Activated gamma-delta T cell (primary cell): ENCODE data around the gene P2RX7.
"Not testable (repeated sequence)": the region's sequence is repeated elsewhere in the genome, so short reads cannot be mapped to it uniquely, and the experiment has no call there.

Experiments
- DNase-seq: peaks from one replicate; lab custom pipeline; 2025; lab: John Stamatoyannopoulos, UW

Gene P2RX7

DNA sequence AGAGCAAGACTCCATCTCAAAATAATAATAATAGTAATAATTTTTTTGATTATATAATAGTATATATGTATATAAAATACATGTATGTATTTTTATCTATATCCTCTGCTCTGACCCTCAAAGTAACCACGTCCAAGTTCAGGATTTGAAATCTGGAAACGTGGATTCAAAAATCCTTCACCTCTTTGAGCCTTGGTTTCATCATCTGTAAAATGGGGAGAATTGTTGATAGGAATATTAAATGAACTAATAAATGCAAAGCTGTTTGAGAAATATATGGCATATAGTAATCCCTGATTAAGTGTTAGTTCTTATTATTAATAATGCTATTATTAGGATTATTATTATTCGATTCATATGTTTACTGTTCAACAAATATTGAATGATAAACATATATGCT, 2.6 kb downstream of the P2RX7 start:
- no peak for DNase-seq

DNA sequence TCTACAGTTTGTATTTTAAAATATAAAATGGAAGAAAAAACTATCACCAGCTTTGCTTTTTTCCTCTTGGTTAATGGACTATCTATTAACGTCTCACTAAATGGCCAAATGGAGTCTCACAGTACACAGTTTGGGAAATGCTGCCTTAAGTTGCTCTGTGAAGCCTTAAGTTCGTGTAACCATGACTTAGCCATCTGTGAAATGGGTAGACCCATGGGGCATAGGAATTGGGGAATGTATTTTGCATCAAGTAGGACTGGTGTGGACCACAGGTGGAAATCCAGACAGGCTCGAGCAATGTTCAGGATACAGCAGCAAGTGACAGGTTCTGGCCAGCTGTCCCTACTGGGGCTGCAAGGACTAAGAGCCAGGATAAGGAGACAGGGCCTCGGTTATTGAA, 4.8 kb downstream of the P2RX7 start:
- DNase-seq, result no peak

DNA sequence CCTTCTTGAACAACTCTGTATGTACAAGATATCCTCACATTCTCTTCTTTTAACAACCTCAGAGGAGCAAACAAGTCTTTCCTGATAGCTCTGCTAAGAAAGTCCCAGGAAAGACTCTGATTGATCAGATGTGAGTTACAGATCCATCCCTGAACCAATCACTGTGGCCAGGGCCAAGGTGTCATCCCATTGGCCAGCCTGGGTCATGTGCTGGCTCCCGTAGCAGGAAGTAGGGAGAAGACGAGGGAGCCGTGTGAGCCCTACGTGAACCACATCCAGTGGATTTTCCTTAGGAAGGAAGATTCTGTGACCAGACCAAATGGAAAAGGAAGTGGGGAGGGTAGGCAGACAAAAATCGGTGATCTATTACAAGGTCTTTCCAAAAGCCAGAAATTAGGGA, 5.6 kb downstream of the P2RX7 start:
- no peak for DNase-seq

DNA sequence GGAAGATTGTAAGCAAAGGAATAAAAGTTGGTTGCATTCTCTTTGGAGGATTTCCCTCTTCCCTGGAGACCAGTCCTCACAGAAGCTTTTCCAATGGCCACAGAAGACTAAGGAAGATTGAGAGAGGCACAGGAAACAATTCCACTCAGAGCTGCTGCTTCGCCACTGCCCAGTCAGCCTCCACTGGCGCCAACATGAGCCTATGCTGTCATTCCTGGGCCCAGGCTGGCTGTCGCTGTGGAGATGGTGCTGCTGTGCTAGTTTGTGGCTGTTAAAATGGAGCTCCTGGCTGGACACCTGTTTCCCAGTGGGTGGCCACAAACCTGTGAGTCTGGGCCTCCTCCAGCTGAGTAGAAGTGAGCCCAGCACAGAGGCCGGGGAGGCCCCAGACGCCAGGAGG, 6.6 kb downstream of the P2RX7 start:
- DNase-seq, result no peak

DNA sequence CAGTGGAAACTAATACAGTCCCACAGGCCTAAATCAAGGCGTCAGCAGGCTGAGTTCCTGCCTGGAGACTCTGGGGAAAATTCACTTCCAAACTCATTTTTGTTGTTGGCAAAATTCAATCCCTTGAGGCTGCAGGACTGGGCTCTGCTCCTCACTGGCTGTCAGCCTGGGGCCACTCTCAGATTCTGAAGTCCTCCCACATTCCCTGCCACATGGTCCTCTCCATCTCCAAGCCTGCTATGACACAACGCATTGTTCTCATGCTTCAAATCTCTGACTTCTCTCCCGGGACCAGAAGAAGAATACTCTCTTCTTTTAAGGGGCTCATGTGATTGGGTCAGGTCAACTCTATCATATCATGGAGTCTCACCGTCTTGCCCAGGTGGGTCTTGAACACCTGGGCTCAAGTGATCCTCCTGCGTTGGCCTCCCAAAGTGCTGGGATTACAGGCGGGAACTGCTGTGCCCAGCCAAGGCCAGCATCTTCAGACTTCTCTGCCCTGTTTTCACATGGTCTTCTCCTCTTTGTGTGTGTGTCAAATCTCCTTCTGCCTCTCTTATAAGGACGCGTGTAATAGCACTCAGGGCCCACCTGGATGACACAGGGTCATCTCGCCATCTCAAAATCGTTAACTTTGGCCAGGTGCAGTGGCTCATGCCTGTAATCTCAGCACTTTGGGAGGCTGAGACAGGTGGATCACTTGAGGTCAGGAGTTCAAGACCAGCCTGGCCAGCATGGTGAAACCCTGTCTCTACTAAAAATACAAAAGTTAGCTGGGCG, 9.7 kb downstream of the P2RX7 start:
- no peak for DNase-seq

DNA sequence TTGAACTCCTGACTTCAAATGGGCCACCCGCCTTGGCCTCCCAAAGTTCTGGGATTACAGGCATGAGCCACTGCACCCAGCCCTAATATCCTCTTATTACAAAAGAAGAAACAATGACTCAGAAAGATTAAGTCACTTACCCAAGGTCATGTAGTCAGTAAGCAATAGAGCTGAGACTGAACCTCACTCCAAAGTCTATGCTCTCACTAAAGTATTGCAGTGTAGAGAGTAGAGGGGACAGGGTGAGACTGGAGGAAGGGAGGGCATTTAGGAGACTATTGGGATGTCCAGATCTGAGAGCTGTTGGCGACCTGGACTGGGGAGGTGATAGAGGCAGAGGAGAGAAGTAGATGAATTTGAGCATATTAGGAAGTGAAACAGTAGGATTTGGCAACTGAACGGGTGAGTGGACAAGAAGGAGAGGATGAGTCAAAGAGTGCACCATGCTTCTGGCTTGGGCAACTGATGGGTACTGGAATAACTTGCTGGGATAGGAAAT, 11.8 kb downstream of the P2RX7 start:
- no peak for DNase-seq

DNA sequence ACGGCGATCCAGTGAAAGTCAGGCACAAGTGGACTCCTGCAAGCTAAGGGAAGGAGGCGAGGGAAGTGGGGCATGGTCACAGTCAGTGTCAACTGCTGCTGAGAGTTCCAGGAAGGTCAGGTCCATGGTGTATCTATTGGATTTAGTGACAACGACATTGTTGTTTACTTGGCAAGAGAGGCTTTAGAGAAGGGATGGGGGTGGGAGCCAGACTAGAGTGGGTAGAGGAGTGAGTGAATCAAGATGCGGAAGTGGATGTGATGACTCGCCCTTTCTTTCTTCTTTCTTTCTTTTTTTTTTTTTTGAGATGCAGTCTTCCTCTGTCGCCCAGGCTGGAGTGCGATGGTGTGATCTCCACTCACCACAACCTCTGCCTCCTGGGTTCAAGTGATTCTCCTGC, 12.5 kb downstream of the P2RX7 start:
- no peak for DNase-seq

DNA sequence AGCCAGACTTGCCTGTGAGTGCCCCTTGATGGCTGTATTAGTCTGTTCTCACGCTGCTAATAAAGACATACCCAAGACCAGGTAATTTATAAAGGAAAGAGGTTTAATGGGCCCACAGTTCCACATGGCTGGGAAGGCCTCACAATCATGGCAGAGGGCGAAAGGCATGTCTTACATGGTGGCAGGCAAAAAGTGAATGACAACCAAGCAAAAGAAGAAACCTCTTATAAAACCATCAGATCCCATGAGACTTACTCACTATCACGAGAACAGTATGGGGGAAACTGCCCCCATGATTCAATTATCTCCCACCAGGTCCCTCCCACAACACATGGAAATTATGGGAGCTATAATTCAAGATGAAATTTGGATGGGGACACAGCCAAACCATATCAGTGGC, 16.6 kb downstream of the P2RX7 start:
- not testable (repeated sequence) for DNase-seq

DNA sequence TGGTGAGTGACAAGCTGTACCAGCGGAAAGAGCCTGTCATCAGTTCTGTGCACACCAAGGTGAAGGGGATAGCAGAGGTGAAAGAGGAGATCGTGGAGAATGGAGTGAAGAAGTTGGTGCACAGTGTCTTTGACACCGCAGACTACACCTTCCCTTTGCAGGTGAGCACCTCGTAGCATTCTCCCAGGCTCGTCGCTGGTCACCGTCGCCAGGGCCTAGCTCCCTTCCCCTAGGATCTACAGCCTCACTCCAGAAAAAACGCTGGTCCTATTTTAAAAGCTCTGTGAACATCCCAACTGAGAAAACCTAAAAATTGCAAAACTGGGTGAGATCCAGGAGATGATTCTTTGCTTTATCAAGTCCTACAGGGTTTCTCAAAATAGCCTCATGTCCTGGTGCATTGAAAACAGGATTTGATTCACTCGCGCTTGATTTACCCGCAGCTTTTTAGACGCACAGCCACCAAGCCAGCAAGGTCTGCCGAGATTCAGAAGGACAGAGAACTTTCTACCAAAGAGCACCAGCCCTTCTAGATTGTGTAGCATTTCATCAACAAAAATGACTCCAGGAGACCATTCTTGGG, 22.2 kb downstream of the P2RX7 start:
- DNase-seq, result no peak

DNA sequence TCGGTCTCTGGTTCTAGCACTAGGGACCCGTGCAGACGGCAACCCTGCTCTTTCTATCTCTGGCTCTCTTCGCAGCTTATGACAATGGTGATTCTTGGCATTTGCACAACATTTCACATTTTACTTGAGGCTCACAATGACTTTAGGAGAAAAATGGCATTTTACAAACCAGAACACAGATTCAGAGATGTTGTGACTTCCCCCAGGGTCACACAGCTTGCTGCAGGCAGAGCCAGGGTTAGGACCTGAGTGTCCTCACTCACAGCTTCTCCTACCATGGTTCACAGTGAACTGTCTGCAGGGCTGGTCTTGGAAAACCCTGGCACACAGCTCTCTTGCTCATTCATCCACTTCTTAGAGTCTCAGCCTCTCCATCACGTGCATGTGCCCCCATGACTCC, 23.7 kb downstream of the P2RX7 start:
- no peak for DNase-seq

DNA sequence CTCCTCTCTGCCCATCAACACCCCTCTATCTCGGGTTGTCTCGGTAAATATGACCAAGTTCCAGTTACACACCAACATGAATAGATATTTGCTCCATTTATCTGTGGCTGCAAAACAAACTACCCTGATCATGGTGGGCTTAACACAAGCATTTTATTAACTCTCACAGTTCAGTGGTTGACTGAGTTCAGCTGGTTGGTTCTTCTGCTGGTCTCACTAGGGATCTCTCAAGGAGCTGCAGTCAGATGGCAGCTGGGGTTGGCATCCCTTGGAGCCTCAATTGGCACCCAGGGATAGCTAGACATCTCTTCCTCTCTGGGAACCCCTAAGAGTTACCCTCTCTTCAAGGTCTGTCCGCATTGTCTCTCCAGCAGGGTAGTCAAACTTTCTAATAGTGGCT, 25.4 kb downstream of the P2RX7 start:
- no peak for DNase-seq

DNA sequence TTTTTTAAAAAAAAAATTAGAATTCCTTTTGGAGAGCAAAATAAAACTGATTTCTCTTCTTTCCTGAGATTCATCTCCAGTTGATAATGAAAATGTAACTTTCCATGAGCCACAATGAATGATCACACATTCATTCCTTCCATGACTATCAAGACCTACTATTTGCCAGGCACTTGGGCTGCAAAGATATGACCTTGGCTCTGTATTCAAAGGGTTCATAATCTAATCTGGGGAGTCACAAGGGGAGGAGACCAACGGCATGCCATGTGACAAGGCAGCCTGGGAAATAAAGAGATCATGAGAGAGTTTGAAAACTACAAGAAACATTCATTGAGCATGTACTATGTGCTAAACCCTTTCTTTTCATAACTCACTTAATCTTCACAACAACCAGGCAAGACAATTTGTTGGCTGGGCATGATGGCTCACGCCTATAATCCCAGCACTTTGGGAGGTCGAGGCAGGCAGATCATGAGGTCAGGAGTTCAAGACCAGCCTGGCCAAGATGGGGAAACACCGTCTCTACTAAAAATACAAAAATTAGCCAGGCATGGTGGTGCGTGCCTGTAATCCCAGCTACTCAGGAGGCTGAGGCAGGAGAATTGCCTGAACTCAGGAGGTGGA, 26.2 kb downstream of the P2RX7 start:
- not testable (repeated sequence) for DNase-seq

DNA sequence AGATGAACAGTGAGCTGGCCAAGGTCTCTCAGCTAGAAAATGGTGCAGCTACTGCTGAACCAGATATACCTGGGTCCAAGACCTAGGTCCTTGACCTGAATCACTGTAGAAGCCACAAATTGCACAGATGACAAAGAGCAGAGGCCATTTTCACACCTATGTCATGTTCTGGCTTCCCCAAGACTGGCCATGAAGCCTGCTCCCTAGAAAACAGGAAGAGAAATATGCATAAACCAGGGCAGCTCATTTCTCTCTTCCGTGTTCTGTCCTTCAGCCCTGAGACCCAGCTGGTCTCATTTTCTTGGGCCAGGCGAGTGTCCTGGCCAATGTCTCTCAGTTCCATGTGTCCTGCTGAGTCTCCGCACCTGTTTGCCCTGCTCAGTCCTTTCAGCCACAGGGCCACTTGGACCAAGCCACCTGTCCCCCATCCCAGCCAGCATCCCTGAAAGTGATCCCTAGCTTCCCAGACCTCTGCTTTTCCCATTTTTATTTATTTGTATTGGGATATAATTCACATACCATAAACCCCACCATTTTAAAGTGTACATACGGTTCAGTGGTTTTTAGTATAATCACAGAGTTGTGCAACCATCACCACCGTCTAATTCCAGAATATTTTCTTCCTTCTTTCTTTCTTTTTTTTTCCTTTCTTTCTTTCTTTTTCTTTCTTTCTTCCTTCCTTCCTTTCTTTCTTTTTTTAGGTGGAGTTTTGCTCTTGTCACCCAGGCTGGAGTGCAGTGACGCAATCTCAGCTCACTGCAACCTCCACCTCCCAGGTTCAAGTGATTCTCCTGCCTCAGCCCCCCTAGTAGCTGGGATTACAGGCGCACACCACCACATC, 27.0 kb downstream of the P2RX7 start:
- no peak for DNase-seq

DNA sequence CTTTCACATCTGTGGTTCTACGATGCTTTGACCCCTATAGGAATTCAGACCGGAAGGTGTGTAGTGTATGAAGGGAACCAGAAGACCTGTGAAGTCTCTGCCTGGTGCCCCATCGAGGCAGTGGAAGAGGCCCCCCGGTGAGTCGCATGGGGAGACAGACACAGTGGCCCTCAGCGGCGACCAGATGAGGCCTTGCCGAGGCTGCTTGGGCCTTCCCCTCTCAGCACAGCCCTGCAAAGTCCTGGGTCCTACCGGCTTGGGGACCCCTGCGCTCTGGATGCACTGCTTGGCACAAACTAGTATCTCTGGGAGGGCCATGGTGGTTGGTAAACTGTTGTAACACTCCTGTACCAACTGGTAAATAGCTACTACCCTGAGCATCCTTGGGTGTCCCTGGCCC, 29.7 kb downstream of the P2RX7 start:
- no peak for DNase-seq

DNA sequence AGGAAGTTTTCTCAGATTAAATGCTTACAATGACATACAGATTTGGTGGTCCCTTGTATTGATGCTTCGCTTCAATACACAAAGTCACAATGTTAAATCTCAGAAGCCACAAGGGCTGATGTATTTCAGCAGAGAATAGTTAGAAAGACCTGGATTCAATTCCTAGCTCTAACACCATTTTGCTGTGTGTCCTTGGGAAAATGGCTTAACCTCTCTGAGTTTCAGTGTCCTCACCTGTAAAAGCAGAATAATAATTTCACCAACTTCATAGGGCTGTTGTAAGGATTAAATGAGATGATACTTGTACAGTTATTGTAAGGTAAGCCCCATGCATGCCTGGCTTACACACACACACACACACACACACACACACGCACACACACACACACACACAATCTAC, 30.3 kb downstream of the P2RX7 start:
- DNase-seq, result no peak

DNA sequence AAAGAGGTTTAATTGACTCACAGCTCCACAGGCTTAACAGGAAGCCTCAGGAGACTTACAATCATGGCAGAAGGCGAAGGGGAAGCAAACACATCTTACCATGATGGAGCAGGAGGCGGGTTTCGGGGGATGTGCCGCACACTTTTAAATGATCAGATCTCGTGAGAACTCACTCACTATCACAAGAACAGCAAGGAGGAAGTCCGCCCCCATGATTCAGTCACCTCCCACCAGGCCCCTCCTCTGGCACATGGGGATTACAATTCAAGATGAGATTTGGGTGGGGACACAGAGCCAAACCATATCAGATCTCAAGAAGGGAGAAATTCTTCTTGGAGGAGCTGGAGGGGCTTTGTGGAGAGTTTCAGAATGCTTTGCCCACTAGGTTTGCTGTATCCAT, 32.2 kb downstream of the P2RX7 start:
- DNase-seq, result not testable (repeated sequence)

DNA sequence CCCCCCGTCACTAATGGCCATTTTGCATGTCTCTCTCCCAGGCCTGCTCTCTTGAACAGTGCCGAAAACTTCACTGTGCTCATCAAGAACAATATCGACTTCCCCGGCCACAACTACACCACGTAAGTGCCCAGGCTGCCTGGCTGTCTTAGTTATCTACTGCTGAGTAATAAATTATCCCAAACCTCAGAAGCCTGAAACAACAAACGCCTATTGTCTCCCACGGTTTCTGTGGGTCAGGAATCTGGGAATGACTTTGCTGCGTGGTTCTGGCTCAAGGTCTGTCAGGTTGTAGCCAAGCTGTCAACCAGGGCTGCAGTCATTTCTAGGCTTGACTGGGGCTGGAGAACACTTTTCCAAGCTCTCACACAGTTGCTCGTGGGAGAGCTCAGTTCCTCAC, 32.6 kb downstream of the P2RX7 start:
- no peak for DNase-seq

DNA sequence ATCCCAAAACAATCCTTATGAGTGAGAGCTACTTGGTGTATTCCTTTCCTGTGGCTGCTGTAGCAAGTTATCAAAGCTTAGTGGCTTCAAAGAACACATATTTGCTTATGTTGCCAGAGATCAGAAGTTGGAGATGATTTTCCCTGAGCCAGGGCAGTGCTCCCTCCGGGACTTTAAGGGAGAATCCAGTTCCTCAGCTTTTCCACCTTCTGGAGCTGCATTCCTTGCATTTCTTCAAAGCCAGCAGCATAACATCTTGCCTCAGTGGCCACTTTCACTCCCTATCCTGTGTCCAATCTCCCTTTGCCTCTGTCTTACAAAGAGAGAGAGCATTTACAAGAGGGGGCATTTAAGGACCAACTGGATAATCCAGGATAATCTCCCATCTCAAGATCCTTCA, 33.7 kb downstream of the P2RX7 start:
- DNase-seq, result no peak

DNA sequence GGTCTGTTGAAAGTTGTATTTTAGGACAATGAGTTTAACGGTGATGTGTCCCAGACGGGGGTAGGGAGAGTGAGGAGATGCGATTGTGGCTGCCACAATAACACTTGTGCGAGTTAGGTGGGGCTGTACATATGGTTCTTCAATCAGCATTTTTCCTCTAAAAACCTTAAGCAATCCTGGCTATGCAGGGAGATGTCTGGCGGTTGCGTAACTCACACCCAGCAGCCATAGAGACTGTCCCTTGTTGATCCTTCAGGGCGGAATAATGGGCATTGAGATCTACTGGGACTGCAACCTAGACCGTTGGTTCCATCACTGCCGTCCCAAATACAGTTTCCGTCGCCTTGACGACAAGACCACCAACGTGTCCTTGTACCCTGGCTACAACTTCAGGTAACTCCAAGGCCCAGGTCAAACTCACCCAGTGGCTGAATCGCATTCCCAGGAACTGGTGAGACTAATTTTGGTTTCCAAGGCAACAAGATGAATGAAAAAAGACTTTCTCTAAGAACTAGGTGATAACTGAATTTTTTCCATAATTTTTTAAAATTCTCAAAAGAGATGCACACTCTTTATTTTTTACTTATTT, 34.6 kb downstream of the P2RX7 start:
- no peak for DNase-seq

DNA sequence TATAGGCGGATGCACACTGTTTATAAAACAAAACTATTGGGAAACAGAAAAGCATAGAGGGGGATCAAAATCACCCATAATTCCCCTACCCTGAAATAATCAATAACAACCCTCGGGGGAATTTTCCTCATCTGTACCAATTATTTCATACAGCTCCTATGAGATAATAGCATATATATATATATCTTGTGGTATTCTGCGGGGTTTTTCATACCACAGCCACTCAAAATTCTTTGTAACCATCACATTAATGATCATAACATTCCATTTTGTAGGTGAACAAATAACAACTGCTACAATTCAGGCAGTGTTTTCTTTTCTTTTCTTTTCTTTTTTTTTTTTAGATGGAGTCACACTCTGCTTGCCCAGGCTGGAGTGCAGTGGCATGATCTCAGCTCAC, 35.3 kb downstream of the P2RX7 start:
- DNase-seq, result no peak

DNA sequence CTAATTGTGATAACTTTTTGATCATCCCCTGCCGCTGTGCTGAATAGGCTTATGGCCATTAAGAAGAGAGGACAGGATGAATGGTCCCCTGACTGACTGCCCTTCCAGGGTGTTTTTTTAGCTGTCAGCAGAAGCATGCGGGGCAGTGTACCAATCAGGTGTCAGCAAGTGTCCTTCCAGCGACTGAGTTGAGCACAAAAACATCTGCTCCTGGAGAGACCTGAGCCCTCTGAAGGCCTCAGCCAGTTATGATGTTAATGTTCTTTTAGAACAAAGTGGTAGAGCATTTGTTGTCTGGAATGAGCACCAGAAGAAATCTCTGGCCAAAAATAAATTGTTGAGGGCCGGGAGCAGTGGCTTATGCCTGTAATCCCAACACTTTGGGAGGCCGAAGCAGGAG, 37.5 kb downstream of the P2RX7 start:
- DNase-seq, result no peak
